K562 (cell line): Measurements from ENCODE around the gene EIF2AK3. TPM values are rescaled to one million over a fixed set of nuclear protein-coding genes. Genes with fewer than 3 reads are reported as not detected.
A peak's percentile ranks its signal among the peaks of the same experiment; 100 is the strongest.

ENCODE experiments used
- CBFA2T3 ChIP-seq: fragments of 450-650 bp; IDR thresholded peaks from 2 replicates; pipeline ENCODE4 v1.6.1; 2017
- CHCHD3 ChIP-seq: fragments of 250-450 bp; sonication (Bioruptor Pico); IDR thresholded peaks from 2 replicates; pipeline ENCODE4 v2.1.2; 2022; ENCODE audit warnings: mild to moderate bottlenecking
- CHD2 ChIP-seq: IDR thresholded peaks from 2 replicates; pipeline ENCODE4 v1.6.1; 2011; ENCODE audit warnings: low read depth, low read length
- CTCF ChIP-seq, 3 experiments: IDR thresholded peaks in 2 of 3; conservative IDR thresholded peaks in 1 of 3; 2 replicates each; pipeline ENCODE4 v1.5.1; 2011 to 2012; ENCODE audit warnings: low read length in 3 of 3, mild to moderate bottlenecking in 3 of 3, control low read depth in 2 of 3, improper control_type of control experiment in 1 of 3, inconsistent platforms in 1 of 3, low read depth in 1 of 3, mixed read lengths in 1 of 3, moderate library complexity in 1 of 3; ENCODE audit not compliant: insufficient read depth in 2 of 3
- DDX20 ChIP-seq: fragments of 450-650 bp; IDR thresholded peaks from 2 replicates; pipeline ENCODE4 v1.6.1; 2016; ENCODE audit warnings: missing genetic modification characterization, low read depth, mild to moderate bottlenecking, missing compliant biosample characterization, moderate library complexity
- ETS2 ChIP-seq: IDR thresholded peaks from 2 replicates; pipeline ENCODE4 v1.6.1; 2016; ENCODE audit warnings: borderline replicate concordance, missing genetic modification characterization, mild to moderate bottlenecking, moderate library complexity, missing compliant biosample characterization; ENCODE audit not compliant: poor library complexity, severe bottlenecking
- FOXP4 ChIP-seq: sonication (generic); formaldehyde crosslinking; IDR thresholded peaks from 2 replicates; pipeline ENCODE4 v1.8.0; 2022; ENCODE audit warnings: mild to moderate bottlenecking, missing genetic modification reagents, borderline replicate concordance
- FUS ChIP-seq: fragments of 200-400 bp; formaldehyde crosslinking; optimal IDR thresholded peaks from 2 replicates; pipeline ENCODE3; 2017; ENCODE audit warnings: low read depth, low read length
- HES1 ChIP-seq: fragments of 450-650 bp; IDR thresholded peaks from 2 replicates; pipeline ENCODE4 v1.6.1; 2016; ENCODE audit warnings: low read depth, mild to moderate bottlenecking, moderate library complexity
- MNT ChIP-seq, 2 experiments: fragments of 450-650 bp; conservative IDR thresholded peaks; 2 replicates each; pipeline ENCODE4 v1.6.1; 2017; ENCODE audit warnings: mild to moderate bottlenecking in 2 of 2, moderate library complexity in 2 of 2
- MTF1 ChIP-seq: fragments of 250-450 bp; sonication (Bioruptor Pico); IDR thresholded peaks from 2 replicates; pipeline ENCODE4 v1.9.0; 2021; ENCODE audit warnings: moderate library complexity, mild to moderate bottlenecking, inconsistent platforms, borderline replicate concordance
- NCOA1 ChIP-seq: fragments of 450-650 bp; IDR thresholded peaks from 2 replicates; pipeline ENCODE4 v1.6.1; 2016; ENCODE audit warnings: low read depth
- NFIC ChIP-seq: fragments of 450-650 bp; IDR thresholded peaks from 2 replicates; pipeline ENCODE4 v1.6.1; 2017; ENCODE audit warnings: mild to moderate bottlenecking, inconsistent platforms
- NKRF ChIP-seq: fragments of 450-650 bp; IDR thresholded peaks from 2 replicates; pipeline ENCODE4 v1.6.1; 2016; ENCODE audit warnings: borderline replicate concordance
- SMARCB1 ChIP-seq: IDR thresholded peaks from 2 replicates; pipeline ENCODE4 v1.6.1; 2011; ENCODE audit warnings: improper control_type of control experiment, low read depth; ENCODE audit not compliant: insufficient read length
- STAT5A ChIP-seq: IDR thresholded peaks from 2 replicates; pipeline ENCODE4 v1.6.1; 2012; ENCODE audit warnings: low read length, inconsistent platforms, borderline replicate concordance
- THAP7 ChIP-seq: fragments of 250-450 bp; sonication (Bioruptor Pico); IDR thresholded peaks from 2 replicates; pipeline ENCODE4 v1.5.0; 2021
- ZNF551 ChIP-seq: fragments of 250-450 bp; sonication (Bioruptor Pico); IDR thresholded peaks from 2 replicates; pipeline ENCODE4 v1.5.0; 2021; ENCODE audit warnings: mild to moderate bottlenecking, moderate library complexity
- polyA plus RNA-seq, 8 experiments: library from polyadenylated mRNA; depleted of rRNA in 4 of 8; stranded (reverse) in 5 of 8; unstranded in 3 of 8; fragments of >200 nt; fragmentation: Nextera tagmentation in 2 of 8; fragmentation: Illumina TruSeq in 1 of 8; extraction: Ambion mirVana in 2 of 8; extraction: Trizol in 1 of 8; gene quantifications; 2 replicates each; pipeline versions ENCODE4 v1.2.1 to v1.2.3, GENCODE V29; 2011 to 2014; ENCODE audit warnings: inconsistent platforms in 1 of 8, missing spikeins in 1 of 8
- total RNA-seq, 7 experiments: library from RNA; depleted of rRNA in 6 of 7; stranded (reverse); fragments of >200 nt in 6 of 7; fragmentation: Illumina TruSeq in 2 of 7; extraction: Trizol in 2 of 7; gene quantifications; 2 replicates each; pipeline versions ENCODE4 v1.2.1 to v1.2.3, GENCODE V29; 2011 to 2021; ENCODE audit warnings: low replicate concordance in 1 of 7

Gene EIF2AK3
- total and polyA plus RNA-seq, 9 of the 15 experiments (the other 6 are each of a cell fraction or from before 2014, with no cell fraction given), result 1.7 to 11.6 (median 7.4) TPM

- TF ChIP-seq FOXP4 (CRISPR knock-in tag) (no peak), THAP7 (CRISPR knock-in tag) (no peak), NFIC (peak; percentile 70), DDX20 (tag) (no peak), MNT (conservative IDR thresholded peaks at IDR 0.05) (peak in 1 of 2 experiments; percentile 64; a peak in 3 of 4 replicates), MTF1 (CRISPR knock-in tag) (no peak), FUS (no peak), STAT5A (no peak), SMARCB1 (no peak), NKRF (peak; percentile 65; the same call in 1 of the 2 replicates), ZNF551 (CRISPR knock-in tag) (no peak), CHD2 (peak; percentile 93), CBFA2T3 (no peak), CTCF (IDR thresholded peaks at IDR 0.05 in 2 of 3, conservative IDR thresholded peaks at IDR 0.05 in 1 of 3; ENCODE audit: insufficient read depth in 2 of 3, low read depth in 1 of 3, low read length in 3 of 3) (peak in 1 of 3 experiments; percentile 10; a peak in 1 of 6 replicates), CHCHD3 (peak; percentile 56; the same call in 1 of the 2 replicates), NCOA1 (no peak), HES1 (no peak), ETS2 (tag) (no peak)
Observed at GRCh38 chr2:88627055-88627855, at the start of gene EIF2AK3 (continued).
